ENCODE measurements around the gene CD37.
"Not testable (repeated sequence)": the region's sequence is repeated elsewhere in the genome, so short reads cannot be mapped to it uniquely, and the experiment has no call there.

Gene CD37, protein sequence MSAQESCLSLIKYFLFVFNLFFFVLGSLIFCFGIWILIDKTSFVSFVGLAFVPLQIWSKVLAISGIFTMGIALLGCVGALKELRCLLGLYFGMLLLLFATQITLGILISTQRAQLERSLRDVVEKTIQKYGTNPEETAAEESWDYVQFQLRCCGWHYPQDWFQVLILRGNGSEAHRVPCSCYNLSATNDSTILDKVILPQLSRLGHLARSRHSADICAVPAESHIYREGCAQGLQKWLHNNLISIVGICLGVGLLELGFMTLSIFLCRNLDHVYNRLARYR
- total RNA-seq = 100 to 142 (median 127) reads per million in 4 donors

DNA sequence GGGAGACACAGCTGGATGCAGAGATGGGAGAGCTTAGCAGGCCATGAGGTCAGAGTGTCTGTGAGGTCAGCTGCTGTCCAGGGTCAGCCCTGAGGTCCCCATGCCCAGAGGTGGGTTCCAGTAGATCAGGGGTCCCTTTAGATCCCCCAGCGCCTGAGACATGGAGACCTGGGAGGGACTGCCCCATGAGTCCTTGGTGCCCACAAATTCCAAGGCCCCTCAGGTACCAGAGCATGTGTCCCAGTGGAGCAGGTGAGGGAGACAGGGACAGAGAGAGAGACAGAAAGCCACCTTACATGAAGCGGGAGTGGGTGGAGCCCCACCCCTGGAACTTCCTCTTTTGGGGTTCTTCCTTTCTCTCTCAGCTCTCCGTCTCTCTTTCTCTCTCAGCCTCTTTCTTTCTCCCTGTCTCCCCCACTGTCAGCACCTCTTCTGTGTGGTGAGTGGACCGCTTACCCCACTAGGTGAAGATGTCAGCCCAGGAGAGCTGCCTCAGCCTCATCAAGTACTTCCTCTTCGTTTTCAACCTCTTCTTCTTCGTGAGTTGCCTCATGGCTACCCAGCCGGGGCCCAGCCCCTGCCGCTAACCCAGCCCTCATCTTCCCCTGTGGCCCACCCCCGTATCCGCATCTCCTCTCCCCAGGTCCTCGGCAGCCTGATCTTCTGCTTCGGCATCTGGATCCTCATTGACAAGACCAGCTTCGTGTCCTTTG lies at the start of gene CD37:
Gene CD37, plus strand, starts transcription at position 336 of the 713 bp plus-strand sequence. Its CDS starts 135 bp downstream, at position 471.
- DNase-seq = peak in 3 of 5 donors; percentile 37 to 64 (median 55)

DNA sequence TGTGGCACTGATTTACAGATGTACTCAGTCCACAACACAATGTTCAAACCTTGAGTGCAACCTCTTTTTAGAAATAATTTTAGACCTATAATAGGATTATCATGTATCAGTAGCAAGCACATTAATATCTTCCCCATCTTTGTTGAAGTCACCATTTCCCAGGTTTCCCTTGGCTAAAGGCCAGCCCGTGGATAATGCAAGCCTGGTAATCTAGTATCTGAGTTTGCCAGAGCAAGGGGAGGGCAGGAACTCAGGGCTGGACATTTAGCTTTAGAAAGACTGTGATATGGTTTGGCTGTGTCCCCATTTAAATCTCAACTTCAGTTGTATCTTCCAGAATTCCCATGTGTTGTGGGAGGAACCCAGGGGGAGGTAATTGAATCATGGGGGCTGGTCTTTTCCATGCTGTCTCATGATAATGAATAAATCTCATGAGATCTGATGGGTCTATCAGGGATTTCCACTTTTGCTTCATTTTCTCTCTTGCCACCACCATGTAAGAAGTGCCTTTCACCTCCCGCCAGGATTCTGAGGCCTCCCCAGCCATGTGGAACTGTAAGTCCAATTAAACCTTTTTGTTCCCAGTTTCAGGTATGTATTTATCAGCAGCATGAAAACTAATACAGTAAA lies 48.0 kb upstream of the CD37 start:
- DNase-seq = no peak

DNA sequence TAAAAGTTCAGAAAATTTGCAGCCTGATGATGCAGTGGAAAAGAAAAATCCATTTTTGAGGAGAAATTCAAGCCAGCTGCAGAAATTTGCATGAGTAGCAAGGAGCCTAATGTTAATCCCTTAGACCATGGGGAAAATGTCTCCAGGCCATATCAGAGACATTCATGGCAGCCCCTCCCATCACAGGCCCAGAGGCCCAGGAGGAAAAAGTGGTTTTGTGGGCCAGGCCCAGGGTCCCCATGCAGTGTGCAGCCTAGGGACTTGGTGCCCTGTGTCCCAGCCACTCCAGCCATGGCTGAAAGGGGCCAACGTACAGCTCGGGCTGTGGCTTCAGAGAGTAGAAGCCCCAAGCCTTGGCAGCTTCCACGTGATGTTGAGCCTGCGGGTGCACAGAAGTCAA lies 47.0 kb upstream of the CD37 start:
- DNase-seq = not testable (repeated sequence)

DNA sequence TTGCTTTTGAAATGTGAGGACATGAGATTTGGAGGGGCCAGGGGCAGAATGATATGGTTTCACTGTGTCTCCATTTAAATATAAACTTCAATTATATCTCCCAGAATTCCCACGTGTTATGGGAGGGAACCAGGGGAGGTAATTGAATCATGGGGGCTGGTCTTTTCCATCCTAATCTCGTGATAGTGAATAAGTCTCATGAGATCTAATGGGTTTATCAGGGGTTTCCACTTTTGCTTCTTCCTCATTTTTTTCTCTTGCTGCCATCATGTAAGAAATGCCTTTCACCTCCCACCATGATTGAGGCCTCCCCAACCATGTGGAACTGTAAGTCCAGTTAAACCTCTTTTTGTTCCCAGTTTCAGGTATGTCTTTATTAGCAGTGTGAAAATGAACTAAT lies 45.9 kb upstream of the CD37 start:
- DNase-seq = not testable (repeated sequence)

DNA sequence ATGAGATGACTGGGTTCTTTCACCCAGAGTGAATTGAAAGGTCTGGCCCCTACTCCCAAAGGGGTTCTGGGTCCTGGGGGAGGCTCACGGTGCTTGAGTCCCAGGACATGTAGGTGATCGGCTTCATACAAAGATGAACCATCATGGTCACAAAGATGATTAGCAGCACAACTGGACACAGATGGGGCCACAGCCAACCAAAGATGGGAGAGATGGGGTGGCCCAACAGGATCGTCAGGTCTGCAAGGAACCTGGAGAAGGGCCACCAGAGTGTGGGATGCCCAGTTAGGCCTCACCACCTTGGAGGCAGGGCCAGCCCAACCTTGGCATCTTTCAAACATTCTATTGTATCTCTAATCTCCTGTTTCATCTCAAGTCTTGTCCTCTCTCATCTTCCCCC lies 44.7 kb upstream of the CD37 start:
- no peak for DNase-seq

DNA sequence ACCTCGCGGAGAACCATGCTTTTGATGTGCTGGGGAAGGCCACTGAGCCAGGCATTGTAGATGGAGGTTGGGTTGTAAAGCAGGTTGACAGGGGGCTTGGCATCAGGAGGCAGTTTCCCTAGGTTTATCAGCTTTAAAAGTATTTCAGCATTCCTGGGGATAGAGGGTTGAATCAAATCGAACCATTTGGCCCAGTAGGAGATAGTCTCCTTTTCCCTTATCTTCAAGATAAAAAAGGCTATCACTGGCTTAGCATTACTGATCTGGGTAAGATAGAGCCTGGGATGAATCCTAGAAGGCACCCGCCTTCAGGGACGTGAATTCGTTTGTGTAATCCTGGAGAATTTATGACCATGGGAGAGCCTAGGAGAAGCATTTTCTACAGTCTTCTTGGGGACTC lies 40.8 kb upstream of the CD37 start:
- no peak for DNase-seq

DNA sequence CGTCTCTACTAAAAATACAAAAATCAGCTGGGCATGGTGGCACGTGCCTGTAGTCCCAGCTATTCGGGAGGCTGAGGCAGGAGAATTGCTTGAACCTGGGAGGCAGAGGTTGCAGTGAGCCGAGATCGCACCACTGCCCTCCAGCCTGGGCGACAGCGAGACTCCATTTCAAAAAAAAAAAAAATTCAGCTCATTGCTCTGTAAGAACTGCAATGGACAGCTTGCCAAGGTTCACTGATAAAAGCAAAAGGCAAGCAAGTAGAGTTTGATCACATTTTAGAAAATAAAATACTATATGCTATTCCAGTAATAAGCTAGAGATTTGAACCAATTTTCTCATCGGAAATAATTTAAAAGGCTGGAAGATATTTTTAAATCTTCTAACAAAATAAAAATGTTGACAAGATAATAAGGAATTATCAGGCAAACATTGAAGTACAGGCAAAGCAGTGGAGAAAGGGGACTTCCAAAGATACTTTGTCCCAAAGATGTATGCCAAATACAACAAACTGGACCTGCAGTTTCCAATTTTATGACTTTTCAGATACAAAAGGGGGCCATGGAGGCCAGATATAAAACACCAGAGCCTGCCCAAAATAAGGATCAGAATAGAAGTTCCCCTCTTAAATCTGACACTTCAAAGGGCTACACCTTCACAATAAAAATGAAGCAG lies 39.9 kb upstream of the CD37 start:
- no peak for DNase-seq

DNA sequence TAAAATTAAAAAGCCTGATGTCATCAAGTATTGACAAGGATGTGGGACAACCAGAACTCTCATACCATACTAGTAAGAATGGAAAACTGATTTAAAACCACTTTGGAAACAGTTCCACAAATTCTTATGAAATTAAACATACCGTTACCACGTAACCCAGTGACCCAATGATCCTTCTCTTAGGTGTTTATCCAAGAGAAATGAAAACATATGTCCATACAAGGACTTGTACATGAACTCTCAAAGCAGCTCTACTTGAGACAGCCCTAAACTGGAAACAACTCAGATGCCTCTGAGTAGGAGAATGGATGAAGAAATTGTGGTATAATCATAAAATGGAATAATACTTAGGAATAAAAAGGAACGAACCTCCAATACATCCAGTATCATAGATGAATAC lies 37.8 kb upstream of the CD37 start:
- no peak for DNase-seq

DNA sequence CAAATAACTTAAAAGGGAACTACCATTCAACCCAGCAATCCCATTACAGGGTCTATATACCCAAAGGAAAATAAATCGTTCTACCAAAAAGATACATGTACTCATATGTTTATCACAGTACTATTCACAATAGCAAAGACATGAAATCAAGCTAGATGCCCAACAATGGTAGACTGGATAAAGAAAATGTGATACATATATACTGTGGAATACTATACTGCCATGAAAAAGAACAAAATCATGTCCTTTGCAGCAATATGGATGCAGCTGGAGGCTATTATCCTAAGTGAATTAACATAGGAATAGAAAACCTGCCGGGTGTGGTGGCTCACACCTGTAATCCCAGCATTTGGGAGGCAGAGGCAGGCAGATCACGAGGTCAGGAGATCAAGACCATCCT lies 36.6 kb upstream of the CD37 start:
- DNase-seq = not testable (repeated sequence)

DNA sequence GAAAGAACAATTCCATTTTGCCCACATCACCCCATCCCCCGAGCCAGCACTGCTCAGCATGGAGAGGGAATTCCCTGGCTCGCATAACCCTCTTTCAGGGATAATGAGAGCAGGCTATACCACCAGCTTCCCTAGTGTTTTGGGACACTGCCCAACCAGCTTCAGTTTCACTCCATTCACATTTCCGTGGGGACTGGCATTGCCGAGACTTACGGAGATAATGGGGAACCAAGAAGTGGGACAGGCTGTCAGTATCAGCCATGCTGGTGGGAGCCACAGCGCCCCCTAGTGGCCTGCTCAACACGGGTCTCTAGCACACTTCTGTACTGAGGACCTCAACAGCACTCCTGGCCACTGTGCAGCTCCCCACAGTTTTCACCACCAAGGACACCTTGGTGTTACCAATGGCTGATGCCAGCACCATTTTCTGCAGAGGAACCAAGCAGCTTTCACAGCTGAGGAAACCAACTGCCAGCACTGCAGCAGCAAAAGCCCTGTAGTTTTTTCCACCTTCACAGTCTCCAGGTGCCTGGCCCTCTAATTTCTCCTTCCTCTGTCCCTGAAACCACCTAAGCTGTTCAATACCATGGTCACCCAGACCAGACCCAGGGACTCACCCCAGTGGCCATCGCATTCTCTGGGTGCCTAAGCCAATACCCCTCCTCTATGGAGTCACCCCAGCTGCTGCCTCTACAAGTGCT lies 33.9 kb upstream of the CD37 start:
- peak; percentile 43 to 77 (median 70) for DNase-seq

DNA sequence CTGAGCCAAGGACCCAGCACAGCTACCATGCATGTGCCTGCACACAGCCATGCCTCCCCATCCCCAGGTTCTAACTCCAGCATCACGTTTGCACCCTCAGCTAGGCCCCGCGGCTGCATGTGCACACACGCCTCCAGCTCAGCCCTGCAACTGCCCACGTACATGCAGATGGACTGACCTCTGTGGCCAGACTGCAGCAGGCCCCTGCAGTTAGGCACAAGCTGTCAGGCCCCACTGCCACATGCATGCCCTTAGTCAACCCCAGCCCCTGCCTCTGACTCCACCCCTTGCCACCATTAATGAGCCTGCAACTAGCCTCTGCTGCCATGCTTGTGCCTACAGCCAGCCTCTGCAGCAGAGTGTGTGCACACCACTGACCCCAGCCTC lies 33.3 kb upstream of the CD37 start:
- DNase-seq = no peak

DNA sequence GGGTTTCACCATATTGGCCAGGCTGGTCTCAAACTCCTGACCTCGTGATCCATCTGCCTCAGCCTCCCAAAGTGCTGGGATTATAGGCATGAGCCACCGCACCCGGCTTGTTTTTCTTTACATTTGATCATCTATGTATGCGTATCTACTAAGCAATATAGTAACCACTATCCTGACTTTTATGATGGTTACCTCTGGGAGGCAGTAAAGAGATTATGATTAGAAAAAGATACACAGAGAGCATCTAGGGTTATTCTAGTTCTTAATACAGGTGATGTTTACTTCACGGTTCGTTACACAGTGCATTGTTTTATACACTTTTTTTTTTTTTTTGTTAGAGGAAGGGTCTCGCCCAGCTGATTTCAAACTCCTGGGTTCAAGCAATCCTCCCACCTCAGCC lies 28.5 kb upstream of the CD37 start:
- not testable (repeated sequence) for DNase-seq

DNA sequence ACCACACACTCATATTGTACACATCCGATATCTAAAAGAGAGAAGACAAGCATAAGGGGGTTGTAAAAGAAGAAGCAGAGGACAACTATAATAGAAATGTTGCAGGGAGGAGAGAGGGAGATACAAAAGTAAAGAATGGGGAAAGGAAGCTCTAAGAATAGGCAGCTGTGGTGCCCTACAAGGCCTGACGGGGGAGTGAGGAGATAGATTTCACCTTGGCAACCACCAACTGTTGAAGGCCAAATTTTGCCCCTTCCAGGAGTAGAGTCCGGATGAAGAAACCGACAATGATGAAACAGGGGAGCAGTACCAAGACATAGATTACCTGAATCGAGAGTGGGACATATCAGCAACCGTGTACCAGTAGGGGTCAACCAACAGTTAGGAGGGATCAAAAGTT lies 26.1 kb upstream of the CD37 start:
- DNase-seq = no peak

DNA sequence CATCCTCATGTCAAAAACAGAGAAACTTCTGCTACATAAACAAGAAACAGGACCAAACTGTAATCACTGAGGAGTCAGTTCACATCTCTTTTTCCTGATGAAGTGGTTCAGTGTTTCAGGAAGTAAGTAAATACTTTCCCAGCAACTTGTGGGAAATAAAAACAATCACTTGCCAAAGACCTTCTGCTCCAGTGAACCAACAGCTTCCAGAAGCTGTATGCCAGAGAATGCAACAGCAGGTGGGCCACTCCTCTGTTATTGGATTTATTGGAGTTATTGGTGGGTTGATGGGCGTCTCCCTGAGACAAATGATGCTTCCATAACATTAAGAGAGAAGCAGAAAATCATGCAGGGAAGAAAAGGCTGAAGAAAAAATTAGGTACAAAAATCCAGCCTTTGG lies 20.1 kb upstream of the CD37 start:
- no peak for DNase-seq

DNA sequence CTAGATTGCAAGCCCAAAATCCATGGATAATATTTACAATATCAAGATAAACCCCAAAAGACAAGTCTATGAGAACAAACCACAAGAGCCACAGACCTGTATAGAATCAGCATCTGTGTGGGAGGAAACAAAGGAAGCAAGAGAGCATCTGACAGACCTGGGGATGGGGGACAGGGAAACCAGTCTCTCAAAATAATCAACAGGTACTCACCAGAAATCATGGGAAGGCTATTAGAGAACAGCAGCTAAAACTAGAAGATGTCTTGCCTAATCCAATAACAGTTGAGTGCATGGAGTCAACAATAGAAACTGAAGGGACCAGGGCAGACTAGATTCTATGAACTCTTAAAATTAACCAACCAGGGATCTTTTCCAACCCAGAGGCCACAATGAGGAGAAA lies 18.9 kb upstream of the CD37 start:
- no peak for DNase-seq

DNA sequence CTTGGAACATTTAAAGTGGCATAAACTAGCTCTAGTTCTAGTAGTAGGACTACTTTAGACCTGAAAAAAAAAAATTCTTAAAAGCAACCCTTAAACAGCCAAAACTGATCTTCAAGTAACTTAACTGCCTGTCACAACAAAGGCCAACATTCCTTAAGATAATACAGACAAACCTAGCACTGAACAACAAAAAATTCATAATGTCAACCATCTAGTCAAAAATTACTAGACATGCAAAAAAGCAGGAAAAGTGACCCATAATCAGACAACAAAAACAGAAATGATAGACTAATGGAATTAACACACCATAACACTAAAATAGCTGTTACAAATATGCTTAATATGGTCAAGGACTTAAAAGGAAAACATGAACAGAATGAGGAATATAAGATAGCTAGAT lies 16.9 kb upstream of the CD37 start:
- no peak for DNase-seq

DNA sequence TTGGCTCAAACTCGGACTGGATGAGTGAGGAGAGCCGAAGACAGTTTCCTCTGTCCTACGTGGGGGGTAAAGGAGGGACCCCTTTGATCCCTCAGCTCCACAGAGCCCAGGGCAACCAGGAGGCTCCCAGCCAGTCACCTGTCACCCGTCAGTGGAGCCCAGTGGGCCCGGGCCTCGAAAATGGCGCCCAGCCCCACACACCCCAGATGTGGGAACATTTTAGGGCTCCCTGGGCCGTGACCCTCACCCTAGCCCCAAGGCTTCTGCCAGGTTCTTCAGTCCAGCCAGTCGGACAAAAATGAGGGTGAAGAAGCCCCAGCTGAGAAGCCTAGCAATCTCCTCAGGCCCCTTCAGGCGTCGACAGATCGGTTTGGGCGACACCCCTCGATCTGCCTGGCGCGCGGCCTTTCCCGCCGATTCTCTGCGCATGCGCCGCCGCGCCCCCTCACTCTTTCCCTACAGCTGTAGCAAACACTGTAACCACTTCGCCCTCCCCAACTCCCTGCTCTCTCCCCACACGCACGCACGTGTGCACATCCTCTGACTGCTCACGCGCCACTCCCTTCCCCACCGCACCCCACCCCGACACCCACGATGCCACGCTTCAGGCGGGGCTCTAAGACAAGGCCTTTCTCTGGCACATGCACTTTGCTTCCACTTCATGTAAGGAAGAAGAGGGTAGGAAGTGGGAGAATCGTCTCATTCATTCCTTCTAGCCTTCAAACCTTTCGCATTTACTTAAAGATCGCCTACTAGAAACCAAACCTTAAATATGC lies 10.2 kb upstream of the CD37 start, which contains the start of gene SLC6A16:
Gene SLC6A16, minus strand, starts transcription at position 391 of the 776 bp plus-strand sequence. CDS start 13,844 bp downstream, outside the sequence.
- no peak for DNase-seq

DNA sequence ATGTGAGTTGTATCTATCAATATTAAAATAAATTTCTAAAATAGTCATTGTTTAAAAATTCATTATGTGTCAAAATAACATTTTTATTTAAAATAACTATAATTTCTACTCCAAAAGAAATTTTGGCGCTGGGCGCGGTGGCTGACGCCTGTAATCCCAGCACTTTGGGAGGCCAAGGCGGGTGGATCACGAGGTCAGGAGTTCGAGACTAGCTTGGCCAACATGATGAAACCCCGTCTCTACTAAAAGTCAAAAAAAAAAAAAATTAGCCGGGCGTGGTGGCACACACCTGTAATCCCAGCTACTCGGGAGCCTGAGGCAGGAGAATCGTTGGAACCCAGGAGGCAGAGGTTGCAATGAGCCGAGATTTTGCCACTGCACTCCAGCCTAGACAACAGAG lies 9.4 kb upstream of the CD37 start:
- not testable (repeated sequence) for DNase-seq

DNA sequence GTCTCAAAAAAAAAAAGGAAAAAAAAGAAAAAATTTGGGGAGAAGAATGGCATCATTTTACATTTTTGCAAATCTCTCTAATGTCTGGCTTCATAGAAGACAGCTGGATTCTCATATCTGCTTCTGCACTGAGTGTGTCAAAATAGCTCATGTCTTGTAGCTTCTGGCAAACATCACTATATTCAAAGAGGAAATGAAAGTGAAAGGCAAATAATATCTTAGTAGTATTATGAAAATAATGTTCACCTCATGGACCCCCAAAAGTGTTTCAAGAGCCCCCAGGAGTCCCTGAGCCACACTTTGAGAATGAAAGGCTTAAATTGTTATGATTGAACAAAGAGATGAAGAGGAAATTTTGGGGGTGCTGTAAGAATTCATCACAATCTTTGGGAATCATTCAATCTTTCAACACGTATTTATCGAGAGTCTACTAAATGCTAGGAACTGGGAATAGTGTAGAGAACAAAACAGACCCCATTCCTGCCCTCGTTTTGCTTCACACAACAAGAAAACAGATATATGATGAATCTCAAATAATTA lies 9.0 kb upstream of the CD37 start:
- no peak for DNase-seq

DNA sequence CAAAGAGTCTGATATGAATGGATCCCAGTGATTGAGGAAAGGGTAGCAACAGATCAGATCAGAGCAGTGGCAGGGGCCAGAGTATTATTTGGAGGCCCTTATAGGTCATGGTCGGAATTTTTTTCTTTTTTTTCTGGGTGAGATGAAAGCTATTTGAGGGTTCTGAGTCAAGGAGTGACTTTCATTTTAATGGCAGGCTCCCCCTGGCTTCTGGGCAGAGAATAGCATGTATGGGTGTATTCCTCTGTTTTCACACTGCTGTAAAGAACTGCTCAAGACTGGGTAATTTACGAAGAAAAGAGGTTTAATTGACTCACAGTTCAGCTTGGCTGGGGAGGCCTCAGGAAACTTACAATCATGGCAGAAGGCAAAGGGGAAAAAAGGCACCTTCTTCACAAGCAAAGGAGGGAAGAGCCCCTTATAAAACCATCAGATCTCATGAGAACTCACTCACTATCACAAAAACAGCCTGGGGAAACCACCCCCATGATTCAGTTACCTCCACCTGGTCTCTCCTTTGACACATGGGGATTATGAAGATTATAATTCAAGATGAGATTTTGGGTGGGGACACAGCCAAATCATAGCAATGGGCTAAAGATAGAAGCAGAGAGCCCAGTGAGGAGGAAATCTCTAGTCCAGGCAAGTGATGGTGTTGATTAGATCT lies 7.2 kb upstream of the CD37 start:
- peak in 2 of 5 donors; percentile 20 to 48 for DNase-seq

DNA sequence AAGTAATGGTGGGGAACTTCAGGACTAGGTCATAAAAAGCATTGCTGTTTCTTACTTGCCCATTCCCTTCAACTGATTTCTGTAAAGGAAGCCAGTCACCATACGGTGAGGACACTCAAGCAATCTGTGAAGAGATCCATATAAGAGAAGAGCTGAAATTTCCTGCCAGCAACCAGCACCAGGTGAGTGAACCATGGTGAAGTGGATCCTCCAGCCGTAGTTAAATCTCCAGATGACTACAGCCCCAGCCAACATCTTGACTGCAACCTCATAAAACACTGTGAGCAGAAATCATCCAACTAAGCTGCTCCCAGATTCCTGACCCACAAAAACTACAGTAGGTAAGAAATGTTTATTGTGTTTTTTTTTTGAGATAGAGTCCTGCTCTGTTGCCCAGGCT lies 6.5 kb upstream of the CD37 start:
- no peak for DNase-seq
